Measurements from ENCODE around the gene ETS1. TPM values are rescaled to one million over a fixed set of nuclear protein-coding genes. Genes with fewer than 3 reads are reported as not detected.

The ETS1 gene
- total RNA-seq, 1 donor from 2014 or later, result 53.4 TPM

DNA sequence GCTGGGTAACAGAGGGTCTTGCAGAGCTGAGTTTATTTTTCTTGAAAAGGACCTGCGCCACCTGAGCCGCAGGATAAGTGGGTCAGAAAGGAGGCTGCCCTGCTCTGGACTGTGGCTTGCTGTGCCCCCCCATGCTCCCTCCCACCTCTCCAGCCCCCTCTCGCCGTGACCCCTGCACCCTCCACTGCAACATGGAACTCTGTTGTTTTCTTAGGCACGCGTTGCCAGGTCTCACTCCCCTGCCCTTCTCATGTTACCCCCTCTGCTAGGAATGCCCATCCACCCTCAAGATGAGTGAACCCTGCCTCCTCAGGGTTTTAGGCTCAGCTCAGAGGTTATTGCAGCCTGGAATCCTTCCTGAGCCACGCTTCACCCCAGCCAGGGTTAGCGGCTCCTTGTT, 10.8 kb downstream of the ETS1 start:
- DNase-seq (no peak), ATAC-seq (no peak)
- intact Hi-C loops (cut with micrococcal nuclease), result no loop called here

DNA sequence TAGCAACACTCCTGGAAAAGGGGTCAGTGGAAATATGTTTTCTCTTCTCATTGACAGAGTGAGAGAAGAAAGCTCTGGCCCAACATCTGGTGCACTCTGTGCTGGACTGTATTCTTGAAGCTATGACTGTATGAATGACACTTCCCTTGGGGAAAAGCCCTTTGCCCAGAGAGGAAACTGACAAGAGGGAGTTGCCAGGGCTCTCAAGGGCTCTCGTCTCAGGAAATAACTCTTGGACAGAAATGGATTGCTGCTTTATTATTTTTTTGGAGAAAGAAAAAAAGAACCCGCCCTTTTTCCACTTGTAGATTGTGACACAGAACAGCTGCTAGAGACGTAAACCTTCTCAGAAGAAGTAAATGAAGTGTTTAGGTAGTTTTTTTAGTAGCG, 11.4 kb downstream of the ETS1 start:
- intact Hi-C loops (cut with micrococcal nuclease), result no loop called here
- ATAC-seq (peak; percentile 94), DNase-seq (no peak)

DNA sequence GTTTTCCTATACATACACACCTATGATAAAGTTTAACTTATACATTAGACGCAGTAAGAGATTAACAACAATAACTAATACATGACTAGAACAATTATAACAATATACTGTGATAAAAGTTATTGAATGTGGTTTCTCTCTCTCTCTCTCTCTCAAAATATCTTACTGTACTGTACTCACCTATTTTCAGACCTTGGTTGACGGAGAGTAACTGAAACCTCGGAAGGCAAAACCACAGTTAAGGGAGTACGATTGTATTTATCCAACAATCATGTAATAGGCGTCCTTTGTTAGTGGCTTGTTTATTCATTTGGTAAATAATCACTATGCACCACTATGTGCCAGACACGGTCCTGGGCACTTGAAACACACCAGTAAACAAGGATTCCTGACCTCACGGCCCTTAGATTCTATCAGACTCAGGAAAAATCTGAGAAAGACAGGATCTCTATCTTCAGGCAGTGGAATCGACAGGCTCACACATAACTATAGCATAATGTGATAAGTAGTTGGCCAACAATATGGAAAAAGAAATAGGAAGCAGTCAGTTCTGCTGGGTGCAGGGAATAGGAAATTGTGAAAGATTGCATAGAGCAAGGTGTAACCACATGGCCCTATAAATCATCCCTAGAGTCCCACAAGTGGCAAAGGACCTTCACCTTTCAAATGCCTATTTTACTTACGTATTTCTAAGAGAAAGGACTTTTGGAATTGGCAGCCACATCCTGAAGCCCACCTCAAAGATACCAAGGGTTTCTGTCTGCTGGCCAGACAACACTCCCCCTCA, 12.0 kb downstream of the ETS1 start:
- ATAC-seq, result peak; percentile 25
- DNase-seq, result no peak
- intact Hi-C loops (cut with micrococcal nuclease), result no loop called here

DNA sequence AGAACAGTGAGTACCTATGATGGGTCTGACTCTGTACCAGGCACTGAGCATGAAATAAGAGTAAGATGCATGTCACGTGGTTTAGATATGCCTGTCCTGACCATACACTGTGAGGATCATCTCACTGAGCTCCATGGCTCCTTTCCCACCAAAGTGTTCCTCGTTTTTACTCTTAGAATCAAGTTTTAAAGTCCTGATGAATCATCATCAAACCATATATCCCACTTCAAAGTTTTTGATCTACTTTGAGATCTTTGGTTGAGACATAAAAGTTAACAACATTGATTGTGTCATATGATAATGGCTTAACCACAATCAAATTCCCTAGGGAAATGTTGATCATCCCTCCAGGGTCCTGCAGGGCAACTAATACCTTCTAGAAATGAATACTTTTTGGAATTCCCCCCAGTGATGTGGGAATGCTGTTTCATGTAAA, 12.8 kb downstream of the ETS1 start:
- intact Hi-C loops (cut with micrococcal nuclease), result no loop called here
- ATAC-seq (no peak), DNase-seq (no peak)

DNA sequence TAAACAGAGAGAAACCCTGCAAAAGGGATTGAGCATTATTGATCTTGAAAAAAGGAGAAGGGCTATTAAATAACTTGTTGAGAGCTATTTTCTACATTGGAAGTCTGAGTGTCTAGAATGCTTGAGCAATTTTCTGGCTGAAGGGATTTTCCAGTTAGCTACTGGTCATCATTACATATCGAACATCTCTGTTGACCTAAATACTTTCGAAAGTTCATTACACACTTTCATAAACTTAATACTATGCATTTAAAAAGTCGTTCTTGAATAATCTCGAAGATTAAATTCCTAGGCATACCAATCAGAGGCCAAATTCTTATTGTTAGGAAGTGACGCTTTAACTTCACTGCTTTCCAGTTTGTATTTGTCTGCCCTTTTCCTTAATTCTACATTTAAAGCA, 13.7 kb downstream of the ETS1 start:
- DNase-seq (no peak), ATAC-seq (no peak)
- intact Hi-C loops (cut with micrococcal nuclease), result no loop called here

DNA sequence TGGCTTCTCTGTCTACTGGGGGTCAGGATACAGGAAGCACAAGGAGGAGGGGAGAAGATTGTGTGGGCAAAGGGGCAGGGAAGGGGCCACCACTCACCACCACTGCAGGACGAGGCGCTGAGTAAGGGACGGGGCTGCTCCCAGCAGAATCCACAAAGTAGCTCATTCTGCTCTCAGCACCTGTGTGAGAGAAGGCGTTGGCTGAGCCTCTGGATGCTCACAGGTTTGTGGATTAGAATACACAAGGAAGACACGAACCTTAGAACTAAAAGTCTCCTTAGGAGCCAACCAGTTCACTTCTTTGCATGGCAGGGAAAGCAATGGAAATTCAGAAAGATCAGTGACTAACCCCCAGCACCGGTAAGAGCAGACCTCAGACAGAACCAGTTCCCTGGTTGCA, 14.4 kb downstream of the ETS1 start:
- DNase-seq (no peak), ATAC-seq (no peak)
- intact Hi-C loops (cut with micrococcal nuclease), result no loop called here

DNA sequence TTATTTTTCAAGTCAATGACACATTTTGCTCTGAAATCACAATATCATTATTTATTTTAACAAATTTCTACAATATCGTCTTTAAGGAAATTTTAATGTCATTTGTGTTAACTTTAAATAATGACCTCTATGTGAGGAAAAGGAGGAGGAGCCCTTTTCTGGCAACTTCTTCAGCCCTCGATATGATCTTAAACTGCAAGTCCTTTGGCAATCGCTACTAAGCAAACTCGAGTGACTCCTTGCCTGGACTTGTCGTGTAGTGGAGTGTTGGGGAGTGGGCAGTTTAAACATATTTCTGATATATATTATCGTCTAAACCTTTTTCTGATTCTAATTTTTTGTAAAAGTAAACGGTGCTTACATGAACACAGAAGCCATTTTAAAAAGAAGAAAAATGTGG, 16.7 kb downstream of the ETS1 start:
- intact Hi-C loops (cut with micrococcal nuclease), result no loop called here
- ATAC-seq (no peak), DNase-seq (no peak)

DNA sequence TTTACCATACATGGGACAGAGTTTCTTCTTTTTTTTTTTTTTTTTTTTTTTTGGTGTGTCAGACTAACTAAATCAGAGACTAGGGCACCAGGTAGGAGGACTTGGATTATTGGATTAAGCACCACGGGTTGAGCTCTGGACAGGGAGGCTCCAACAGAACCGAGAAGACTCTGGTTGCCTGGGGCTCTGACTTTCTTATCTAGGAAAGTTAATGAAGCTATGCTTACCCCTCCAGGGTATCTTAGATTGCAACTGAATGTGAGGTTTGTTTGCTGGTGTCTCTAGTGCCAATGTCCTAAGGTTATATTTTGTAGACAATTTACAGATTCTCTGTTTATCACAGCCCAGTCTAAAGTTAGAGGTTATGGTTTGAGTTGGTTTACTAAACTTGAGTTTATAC, 18.1 kb downstream of the ETS1 start:
- DNase-seq (no peak), ATAC-seq (no peak)
- intact Hi-C loops (cut with micrococcal nuclease), result no loop called here

DNA sequence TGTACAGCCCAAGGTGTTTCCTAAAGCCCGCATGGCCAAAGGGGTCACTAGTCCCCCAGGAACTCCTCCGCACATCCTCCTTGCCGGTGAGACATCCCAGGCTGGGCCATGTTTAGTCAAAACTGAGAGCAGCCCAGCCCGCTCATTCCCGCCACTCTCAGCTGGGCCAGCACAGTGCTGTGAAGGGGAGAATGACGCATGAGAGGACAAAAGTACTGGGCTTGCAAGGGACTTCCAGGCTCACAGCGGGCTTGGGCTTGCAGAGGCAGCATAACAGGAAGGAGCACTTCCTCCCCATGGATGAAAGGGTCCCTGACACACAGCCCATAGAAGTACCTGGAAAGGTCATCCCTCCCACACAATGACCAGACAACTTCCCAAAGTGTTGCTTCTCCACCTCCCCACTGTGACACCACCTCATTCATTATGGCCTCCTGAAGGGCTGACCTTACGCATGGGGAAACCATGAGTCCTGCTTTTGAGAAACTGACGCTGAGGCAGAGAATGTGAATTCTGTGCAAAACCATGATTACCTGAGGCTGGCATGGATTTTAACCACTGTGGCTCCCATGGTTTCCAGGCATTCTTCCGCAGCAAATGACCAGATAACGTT, 19.1 kb downstream of the ETS1 start:
- DNase-seq, result no peak
- intact Hi-C loops (cut with micrococcal nuclease), result no loop called here

DNA sequence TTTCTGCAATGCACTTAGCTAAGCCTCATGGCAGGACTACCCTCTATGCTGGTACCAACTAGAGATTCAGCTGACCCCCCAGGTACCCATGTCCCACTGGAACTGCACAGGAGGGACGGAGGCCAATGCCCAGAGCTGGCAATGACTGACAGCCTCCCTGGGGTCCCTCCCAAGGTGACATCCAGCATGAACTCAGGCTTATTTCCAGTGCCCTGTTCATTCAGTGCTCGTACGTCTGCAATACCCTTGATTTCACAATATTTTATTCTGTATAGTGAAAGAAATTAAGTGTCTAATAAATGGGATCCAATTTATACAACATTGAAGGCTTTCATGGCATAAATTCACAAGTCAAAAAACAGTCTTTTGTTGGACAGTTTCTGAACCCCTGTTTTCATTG, 20.2 kb downstream of the ETS1 start:
- no peak for ATAC-seq

More for the DNA sequence above, 19.1 kb downstream of the ETS1 start:
- ATAC-seq, result peak; percentile 72

DNA sequence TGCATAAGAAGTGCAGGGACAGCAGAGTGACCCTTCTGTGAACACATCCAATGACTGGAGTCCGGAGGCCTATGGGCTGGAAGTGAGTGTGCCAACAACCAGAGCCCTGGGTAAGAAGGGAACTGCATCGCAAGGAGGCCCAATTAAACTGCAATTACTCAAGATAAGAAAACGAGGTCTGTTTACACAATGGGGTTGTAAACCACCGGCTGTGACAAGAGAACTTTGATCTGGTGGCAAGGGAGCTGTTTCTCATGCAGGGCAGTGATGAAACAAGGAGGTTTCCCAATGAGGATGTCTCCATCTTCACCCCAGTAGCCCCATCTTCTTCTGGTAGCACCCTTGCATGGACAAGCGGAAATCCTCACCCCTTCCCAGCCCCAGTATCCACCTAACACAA, 21.5 kb downstream of the ETS1 start:
- intact Hi-C loops (cut with micrococcal nuclease), result no loop called here

More for the DNA sequence above, 20.2 kb downstream of the ETS1 start:
- DNase-seq, result no peak
- intact Hi-C loops (cut with micrococcal nuclease), result no loop called here

DNA sequence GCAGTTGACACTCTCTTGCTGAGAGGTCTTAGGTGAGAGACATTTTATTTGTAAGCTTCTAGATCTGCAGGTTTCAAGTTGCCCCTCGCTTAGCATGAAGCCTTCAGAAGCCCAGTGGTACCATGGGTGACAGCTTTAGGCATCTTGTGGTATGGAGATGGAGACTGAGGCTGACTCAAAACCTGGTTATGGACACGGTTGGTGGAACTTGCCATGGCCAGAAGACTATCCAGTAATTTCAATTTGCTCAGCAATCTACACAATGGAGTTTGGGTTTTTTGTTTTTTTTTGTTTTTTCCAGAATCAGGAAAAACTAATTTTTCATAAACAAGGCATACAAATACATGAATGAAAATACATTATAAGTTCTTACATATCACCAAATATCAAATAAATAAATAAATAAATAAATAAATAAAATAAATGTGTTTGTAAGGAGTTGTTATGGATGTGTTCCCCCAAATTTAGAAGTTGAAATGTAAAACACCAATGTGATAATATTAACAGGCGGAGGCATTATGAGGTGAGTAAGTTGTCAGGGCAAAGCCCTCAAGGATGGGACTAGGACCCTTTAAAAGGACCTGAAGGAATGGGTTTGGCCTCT, 22.6 kb downstream of the ETS1 start:
- intact Hi-C loops (cut with micrococcal nuclease), result no loop called here
- DNase-seq, result no peak
- ATAC-seq, result no peak

More for the DNA sequence above, 21.5 kb downstream of the ETS1 start:
- ATAC-seq (no peak), DNase-seq (no peak)

DNA sequence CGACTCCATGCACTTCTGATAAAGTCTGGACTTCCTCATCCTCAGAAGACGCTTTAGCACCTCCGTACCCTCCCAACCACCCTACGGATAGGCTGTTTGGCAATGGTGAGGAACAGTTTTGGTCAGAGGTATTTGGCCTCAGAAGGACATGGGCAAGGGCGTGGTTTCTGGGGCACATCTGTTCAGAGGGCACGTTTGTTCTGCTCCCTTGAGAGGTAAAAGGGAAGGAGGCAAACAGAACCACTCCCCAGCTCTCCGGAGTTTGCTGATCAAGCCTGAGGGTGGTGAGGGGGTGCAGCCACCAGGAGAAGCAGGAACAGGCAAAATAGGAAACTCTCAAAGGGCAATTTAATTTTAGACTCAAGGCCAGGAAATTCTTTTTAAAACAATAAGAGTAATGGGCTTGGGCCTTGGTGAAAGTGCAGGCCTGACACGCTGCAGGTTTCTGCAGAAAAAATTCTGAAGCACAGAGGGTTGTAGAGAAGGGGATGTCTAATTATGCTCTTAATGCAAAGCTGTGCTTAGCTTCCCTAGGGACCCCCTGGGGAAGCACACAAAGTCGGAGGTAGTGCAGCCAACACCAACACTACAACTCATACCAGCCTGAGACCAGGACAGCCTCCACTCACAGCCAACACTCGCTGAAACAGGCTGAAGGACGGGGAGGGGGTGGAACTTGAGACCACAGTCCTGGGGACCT, 23.3 kb downstream of the ETS1 start:
- intact Hi-C loops (cut with micrococcal nuclease), result no loop called here
- DNase-seq (no peak), ATAC-seq (peak; percentile 40)

DNA sequence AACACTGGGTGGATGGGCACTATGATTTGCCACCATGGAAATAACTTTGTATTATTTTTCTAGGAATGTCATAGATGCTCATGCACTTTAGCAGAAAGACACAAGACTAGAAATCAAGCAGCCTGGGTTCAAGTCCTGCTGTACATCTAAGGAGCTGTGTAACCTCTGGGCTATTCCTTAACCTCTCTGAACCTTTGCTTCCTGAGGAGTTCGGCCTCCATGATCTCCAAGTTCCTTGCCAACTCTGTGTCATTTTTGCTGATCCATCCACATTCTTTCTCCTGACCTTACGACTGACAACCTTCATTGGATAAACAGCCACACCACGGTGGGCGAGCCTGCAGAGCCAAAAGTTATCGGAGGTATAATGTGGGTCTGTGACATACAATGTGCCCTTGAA, 24.1 kb downstream of the ETS1 start:
- intact Hi-C loops (cut with micrococcal nuclease), result no loop called here
- ATAC-seq (no peak), DNase-seq (no peak)

DNA sequence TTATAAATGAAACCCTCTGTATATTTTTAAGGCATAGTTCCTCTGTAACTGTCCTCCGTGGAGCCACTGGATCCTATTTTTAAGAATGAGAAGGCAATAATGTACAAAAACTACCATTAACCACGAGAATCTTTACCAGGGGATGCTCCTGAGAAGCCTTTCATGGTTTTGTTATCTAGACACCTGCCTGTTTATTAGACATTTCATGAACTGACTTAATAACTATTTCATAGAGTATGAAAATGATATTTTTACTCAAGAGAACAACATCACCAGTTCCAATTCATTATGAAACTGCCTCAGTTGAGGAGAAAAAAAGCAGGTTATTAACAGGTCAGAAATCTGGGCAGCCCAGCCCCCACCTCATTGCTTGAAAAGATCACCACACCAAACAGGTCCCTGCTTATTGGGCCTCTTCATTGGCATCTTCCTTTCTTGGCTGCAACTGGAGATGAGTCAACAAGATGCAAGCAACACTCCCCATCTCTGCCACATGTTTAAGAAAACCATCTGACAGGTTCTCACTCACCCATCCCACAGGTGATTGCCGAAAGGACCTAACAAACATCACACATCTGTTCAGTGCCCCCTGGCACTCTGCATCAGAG, 27.8 kb downstream of the ETS1 start:
- intact Hi-C loops (cut with micrococcal nuclease), result no loop called here
- ATAC-seq, result no peak

DNA sequence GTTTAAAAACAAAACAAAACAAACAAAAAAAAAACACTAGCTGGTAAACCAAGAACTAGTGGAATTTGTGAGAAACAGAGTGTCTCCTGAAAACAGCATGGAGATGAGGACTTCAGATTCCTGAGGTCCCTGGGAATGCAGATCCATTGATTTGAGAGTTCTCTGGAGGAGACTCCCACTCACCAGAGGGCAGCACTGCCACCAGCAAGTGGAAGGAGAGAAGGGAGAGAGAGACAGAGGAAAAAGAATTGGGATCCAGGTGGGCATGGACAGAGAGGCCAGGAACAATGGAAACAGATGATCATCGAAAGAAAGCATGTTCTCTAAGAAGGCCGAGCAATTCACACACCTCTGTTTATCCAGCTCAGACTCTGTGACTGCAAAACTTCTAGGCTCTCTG, 31.8 kb downstream of the ETS1 start:
- no peak for DNase-seq
- intact Hi-C loops (cut with micrococcal nuclease), result no loop called here
- ATAC-seq, result no peak

More for the DNA sequence above, 27.8 kb downstream of the ETS1 start:
- DNase-seq, result no peak

DNA sequence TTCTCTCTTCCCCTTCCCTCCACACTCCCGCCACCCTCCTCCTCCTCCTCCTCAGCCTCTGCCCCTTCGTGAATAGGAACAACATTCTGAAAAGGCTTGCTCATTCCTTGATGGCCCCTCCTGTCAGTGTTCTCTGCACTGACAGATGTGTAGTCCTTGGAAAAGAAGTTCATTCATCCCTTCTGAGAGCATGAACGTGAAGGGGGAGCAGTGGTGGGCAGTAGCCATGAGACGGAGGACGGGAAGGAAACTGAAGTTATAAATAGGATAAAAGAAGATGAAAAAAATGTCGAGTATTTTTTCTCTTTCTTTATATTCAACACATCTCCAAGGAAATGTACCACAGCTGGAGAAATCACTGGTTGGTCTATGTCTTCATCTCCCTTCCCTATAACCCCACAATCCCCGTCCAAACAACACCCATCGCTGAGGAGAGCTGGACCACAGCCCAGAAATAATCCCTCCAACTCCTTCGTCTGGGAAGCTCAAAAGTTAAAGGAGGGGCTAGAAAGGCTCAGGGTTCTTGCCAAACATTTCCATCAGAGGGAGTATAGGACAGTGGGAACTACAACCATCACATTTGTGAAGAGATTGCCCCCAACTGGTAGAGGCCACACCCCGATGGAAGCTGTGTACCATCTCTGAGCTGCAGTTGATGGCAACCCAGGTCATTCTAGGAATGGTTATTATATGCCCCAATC, 33.5 kb downstream of the ETS1 start:
- peak; percentile 54 for ATAC-seq
- DNase-seq, result no peak
- intact Hi-C loops (cut with micrococcal nuclease), result no loop called here

DNA sequence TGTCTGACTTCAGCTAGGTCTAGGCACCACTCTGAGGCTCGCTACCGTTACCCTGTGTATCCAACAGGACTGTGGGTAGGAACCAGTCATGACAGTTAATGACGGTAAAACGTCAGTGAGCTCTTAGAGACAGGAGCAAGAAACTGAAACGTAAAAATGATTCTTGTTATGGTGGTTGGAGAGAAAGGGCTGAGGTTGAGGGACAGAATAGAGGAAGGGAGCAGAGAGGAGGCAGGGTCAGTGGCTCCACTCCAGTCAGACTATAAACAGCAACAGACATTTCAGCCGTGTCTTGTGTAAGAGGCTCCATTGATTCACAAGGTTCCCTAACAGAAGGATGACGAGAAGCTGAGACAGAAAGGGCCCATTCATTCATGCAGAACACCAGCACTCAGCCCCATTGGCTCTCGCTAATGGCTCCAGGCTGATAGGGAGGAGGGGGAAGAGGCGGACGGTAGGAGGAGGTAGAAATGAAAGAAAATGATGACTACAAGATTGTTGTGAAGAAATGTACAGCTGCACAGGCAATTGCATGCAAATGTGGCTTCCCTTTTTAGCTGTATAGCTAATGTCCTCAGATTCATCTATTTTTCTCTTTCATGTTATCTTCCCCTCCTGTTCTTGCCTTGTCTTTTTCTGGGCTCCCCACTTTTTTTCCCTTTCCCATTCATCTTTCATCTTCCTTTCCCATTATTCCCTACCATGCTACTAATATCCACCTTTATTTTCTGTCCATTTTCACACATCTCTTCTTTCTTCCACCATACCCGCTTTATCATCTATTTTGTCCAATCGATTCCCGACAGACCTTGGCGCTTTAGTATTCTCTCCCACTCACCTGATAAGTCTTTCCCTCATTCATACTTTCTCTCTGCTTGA, 34.3 kb downstream of the ETS1 start:
- ATAC-seq, result peak; percentile 7
- intact Hi-C loops (cut with micrococcal nuclease), result no loop called here

More for the DNA sequence above, 34.3 kb downstream of the ETS1 start:
- no peak for DNase-seq

Data from left ventricle myocardium superior (tissue), 1 donor.